ENCODE data around the gene DHRS3.

Gene DHRS3

DNA sequence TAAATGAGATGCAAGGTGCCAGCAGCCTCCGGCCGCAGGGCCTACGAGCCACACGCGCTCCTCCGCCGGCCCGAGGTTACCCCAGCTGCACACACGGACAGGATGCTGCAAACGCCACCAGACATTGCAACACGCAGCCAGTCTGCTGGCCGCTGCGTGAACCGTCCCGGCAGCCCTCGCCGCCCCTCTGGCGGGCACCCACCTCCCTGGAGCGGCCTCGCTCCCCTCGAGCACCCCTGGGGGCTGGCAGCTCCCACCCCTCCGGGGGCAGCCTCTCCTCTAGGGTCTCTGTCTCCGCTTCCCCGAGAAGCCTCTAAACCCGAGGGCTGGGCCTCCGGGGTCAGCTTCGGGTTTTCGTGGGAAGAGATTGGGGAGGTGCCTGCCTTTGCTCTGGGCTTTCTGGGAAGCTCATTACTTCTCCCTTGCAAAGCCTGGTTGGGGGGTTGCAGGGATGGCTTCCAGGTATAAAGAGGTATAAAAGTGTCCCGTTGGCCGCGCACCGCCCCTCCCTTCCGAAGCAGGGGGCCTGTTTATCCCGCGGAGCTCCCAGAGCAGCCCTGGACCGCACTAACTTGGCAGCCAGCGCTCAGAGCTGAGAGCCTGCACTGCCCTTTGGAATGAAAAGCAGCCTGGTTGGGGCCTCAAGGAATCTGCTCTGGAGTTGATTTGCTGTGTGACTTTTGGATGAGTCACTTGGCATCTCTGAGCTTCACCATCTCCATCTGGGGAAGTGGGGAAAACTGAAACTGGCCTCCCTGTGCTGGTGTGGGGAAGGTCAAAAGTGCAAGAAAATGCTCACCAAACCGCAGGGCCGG, 21.8 kb downstream of the DHRS3 start:
- no peak for DNase-seq

DNA sequence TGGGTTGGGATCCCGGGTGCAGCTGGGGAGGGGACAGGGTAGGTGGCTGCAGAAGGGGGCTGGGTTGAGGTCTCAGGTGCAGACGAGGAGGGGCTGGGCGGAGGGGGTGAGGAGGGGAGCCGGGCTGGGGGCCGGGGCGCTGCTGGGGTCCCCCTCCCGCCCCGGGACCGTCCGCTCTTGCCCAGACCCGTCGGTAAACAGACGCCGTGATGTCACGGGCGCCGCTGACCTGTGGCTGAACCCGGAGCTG, 22.3 kb downstream of the DHRS3 start:
- DNase-seq: peak; percentile 60

DNA sequence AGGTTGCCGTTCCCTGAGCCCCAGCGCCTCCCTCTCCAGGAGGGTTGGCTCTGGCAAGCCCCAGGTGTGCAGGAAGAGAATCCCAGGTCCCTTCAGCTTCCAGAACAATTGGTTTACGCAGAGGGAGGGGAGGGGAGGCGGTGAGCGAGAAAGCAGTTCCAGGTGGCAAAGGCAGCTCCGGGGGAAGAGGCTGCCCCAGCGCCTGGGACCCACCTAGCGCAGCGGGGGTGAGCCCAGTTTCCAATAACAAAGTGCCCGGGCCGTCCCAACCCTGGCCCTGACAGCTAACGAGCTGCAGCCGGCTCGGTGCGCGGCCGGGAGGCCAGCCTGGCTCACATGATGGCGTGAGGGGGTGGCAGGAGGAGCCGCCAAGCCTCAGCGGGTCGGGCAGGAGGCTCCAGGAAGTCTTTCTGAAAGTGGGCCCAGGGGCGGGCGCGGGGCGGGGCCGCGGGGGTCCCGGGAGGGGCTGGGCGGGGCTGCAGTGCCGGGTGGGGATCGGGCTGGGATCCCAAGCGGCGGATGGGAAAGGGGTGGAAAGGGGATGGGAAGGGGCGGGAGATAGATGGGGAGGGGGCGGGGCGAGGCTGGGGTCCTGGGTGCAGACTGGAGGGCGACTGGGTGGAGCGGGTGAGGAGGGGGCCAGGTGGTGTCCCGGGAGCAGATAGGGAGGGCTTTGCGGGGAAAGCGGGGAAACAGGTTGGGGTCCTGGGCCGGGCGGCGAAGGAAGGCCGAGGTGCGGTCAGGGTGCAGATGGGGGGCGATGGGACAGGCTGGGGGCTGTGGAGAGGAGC, 22.8 kb downstream of the DHRS3 start:
- peak; percentile 72 for DNase-seq

DNA sequence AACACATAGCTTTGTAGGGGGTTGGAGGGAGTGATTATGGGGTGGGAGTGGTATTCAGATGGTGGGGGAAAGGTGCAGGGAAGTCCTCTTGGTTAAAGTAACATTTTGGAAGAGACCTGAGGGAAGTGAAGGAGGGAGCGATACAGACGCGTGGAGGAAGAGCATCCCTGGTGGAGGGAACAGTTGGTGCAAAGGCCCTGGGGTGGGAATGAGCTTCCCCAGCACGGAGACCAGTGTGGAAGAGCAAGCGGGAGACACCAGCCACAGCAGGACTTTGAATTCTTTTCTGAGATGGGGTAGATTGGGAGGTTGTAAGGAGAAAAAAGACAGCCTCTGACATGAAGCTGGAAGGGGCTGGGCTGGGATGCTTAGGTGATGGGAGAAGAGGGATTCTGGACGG, 23.5 kb downstream of the DHRS3 start:
- no peak for DNase-seq

DNA sequence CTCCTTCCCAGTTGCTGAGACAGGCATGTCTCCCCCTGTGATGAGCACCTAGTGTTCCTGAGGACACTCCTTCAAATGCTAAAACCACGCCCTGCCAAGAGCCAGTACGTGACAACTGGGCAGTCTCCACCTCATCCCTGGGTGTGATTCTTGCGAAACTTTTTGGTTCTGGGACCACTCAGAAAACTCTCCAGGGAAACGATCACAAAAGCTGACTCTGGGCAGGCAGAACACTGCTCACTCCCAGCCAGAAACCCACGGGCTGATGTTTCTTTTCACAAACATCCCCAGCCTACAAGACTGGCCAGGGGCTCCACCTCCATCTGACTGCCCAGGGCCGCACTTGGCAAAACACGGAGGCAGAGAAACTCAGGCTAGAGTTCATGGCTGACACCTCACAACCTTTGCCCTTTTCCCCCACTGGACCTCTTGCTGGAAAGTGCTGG, 24.4 kb downstream of the DHRS3 start:
- no peak for DNase-seq

DNA sequence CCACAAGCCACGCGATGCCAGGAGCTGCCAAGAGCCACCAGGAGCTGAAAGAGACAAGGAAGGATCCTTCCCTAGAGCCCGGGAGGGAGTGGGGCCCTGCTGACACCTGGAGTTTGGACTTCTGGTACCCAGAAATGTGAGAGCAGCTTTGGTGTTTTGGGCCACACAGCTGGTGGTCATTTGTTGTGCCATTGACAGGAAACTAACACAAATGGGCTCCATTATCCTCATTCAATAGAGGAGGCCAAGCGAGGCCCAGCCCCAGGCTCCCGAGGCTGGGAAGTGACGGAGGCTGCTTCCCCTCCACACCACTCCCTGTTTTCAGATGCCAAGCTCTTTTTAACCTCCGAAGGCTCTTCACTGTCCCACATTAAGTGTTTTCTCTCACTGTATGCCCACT, 25.5 kb downstream of the DHRS3 start:
- DNase-seq: no peak

DNA sequence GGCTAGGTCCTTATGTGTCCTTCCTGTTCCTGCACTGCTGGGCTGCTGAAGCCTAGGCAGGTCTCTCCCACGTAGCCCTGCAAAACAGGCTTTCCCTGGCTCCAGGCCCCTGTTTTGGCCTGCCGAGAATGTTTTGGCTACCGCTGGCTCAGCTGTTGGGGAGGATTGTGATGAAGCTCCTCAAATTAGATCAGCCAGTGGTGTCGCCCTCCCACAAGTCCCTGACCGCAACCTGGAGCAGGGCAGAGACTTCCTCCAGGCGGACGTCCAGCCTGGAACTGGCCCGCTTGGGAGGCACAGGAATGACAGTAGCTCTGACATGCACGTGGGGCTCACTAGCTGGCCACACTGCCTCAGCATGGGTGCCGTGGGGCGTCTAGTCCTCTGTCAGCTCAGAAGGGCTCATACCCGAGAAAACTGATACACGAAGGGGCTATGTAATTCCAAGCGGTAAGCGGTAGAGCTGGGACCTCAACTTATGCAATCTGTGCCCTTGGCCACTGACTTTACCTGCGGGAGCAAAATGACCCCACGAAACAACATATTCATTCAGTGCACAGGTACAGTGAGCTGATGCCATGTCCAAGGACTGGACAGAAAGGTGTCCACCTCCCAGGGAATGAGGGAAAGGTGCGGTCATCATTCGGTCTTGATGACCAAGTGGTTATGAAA, 26.6 kb downstream of the DHRS3 start:
- DNase-seq: no peak

DNA sequence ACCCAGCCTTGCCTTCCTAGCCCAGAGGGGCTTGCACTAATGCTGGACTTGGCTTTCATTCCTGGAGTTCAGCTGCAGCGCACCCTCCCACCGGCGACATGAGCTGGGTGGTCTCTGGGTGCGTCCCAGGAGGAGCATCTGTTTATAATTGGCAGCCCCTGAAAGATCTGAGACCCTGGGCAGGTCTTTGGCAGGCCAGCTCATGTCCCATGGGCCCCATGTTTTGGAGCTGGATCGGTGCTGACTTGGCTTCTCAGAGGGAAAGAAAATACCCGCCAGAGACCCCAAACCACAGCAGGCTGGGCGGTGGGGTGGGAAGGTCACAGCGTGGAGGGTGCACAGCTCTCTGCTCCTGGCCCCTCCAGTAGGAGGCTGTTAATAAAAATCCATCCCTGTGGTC, 29.3 kb downstream of the DHRS3 start:
- DNase-seq: no peak

DNA sequence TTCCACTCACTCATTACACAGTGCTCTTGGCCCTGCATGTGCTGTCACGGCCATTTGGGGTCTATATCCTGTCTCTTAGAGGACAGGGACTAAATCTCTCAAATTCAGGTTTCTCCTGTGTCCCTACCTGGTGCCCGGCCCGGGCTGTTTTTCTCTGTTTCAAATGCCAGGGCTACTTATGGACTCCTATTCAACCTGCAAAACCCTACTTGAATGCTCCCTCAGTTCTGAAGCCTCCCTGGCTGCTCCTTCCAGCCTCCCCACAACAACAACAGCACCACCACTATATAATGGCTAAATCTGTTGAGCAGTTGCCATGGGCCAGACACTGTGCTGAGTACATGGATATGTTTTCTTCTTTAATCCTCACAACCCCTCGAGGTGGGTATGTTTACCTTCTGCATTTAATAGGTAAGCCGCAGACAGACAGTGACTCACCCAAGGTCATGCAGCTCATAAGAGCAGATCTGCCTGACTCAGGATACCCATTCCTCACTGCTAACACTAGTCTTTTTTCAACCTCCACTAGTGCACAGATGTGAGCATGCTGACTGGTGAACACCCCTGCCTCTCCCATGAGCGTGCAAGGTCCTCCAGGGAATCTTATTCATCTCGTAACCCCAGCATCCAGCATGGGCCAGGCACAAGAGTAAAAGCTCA, 29.9 kb downstream of the DHRS3 start:
- no peak for DNase-seq

DNA sequence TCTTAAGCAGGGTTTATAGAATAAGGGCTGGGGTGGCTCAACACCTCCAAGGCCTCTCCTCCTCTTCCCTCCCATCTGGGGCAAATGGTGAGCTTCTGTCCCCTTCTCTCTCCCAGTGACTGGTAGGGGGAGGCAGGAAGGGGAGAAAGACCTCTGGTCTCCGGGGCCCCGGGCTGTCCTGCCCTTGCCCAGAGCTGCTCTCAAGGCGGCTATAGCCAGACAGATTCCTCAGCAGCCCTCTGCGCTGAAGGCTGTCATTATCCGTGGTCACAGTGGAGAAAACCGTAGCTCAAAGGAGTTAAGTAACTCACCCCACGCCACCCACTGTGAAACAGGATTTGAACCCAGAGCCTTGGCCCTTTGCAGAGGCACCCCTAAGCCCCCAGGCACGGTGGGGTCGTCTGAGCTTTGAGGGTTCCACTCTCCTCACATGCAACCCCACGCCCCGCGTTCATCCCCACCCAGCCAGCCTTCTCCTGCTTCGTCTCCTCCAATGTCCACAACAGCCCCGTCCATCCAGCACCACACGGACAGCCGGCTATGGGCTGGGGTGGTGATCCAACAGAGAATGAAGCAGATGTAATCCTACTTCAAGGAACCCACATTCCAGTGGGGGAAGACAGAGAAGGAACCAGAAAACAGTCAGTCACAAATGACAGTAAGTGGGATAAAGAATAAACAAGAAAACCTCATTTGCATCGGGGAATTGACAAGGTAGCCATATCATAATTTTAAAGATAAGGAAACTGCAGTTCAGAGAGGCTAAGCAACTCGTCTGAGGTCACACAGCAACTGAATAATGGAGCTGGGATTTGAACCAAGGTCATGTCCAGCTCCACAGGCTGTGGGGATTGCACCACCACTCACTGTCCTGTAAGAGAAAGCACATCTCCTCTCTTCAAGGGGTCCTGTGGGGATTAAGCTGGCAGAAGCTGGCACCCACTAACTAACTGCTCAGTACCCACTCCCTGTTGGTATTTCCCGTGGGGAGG, 31.8 kb downstream of the DHRS3 start:
- DNase-seq: no peak

DNA sequence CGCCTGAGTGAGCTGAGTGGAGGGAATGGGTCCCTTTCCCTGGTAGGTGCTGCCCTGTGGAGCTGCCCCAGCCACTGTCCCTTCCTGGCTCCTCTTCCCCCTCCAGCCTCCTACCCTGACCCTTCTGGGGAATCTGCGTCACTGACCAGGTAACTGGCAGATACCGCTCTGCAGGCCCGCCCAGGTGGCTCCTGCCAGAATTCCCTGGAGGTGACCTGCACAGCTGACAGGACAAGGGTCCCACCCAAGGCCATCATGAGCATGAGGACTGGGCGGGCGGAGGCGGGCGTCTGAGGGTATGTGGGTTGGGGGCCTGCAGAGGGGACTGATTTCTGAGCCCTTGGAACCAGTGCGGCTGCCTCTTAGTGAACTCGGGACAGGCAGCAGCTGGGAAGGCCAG, 32.5 kb downstream of the DHRS3 start:
- no peak for DNase-seq

DNA sequence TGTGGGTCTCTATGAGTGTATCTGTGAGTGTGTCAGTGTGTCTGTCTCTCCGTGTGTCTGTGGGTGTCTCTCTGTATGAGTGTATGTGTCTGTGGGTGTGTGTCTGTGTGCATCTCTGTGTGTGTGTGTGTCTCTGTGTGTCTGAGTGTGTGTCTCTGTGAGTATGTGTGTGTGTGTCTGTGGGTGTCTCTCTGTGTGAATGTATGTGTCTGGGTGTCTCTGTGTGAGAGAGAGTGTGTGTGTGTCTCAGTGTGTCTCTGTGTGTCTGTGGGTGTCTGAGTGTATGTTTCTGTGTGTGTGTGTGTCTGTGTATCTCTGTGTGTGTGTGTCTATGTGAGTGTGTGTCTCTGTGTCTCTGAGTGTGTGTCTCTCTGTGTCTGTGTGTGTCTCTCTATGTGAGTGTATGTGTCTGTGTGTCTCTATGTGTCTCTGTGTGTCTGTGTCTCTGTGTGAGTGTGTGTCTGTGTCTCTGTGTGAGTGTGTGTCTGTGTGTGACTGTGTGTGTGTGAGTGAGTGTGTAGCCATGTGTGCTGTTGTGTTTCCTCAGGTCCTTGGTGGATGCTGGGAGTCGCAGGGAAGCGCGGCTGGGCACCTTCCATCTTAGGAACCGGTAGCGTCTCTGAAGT, 33.0 kb downstream of the DHRS3 start:
- DNase-seq: no peak

DNA sequence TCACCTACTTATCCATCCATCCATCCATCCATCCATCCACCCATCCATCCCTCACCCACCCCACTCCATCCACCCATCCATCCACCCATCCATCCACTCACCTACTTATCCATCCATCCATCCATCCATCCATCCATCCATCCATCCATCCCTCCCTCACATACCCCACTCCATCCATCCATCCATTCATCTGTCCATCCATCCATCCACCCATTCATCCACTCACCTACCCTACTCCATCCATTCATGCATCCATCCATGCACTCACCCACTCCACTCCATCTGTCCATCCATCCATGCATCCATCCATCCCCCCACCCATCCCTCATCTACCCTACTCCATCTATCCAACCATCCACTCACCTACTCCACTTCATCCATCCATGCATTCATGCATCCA, 34.5 kb downstream of the DHRS3 start:
- DNase-seq: no peak

DNA sequence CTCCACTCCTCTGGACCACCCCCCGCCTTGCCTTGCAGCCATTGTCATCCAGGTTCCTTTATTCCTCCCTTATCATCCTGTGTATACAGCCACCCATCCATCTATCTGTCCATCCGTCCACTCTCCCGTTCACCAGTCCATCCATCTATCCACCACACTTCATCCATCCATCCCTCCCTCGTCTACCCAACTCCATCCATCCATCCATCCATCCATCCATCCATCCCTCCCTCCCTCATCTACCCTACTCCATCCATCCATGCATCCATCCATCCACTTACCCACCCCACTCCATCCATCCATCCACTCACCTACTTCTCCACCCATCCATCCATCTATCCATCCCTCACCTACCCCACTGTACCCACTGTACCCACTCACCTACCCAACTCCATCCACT, 35.4 kb downstream of the DHRS3 start:
- no peak for DNase-seq

DNA sequence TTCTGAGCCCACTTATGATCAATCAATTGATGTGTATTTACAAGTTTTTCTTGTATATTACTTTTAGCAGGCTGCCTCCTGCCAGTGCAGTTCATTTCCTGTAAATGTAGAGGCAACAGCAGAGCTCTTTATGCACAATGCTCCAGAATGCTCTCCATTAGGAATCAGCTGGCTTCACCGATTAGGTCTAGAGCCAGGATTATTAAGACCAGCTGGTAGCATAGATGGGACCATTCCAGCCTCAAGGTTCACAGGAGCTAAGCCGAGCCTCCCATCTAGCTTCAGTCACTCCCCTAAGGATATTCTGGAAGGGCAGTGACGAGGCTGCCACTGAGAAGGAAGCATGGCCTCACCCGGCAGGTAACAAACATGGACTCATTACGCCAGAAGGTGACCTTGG, 36.8 kb downstream of the DHRS3 start:
- DNase-seq: no peak

DNA sequence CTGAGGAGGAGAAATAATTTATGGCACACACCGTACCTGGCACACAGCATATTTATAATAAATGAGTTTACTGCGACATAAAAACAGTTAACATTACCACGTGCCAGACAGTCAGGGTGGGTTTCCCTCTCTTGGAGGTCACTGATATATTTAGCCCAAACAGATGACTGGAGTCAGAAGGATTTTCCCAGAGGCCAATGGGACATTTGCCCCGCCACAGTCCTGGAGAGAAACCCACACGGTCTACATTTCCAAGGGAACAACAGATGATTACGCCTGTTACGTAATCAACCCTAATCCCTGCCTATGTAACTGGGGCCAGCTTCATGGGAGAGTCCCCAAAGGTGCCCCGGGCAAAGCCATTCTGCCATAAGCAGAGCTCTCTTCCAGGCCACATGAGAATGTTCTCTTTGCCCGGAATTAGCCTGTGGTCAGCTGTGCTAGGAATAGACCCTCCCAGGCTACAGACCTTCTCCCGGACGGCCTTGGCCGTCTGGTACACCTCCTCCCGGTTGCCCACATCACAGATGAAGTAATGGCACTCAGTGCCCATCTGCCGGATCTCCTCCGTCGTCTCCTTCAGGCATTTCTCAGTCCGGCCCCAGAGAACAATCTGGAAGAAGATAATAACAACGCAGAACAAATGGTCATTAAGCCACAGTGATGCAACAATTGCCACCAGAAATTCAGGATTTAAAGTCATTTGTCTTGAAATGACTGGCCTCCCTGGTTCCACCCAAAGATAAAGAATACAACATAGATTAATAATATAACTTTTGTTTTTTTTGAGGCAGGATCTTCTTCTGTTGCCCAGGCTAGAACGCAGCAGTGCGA, 37.7 kb downstream of the DHRS3 start:
- DNase-seq: no peak

DNA sequence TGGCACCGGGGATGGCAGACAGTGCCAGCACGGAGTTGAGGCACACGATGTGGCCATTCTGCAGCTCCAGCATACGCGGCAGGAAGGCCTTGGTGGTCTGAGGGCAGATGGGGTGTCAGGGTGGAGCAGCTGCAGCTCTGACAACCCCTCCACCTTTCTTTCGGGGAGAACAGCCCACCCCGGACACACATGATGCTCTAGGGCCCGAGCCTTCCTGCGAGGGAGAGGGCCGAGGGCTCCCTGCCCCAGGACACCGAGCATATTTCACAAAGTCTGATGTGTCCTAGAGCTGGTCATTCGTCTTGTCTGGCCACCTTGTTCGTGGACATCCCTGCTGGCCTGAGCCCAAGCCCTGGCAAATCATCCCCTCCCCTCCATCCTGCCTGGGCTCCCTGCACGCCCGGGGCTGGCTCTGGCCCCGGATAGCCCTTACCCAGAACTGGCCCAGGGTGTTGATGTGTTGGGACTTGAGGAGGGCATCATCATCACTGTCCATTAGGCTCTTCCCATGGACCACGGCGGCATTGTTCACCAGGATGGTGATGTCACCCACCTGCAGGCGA, 39.1 kb downstream of the DHRS3 start:
- no peak for DNase-seq

DNA sequence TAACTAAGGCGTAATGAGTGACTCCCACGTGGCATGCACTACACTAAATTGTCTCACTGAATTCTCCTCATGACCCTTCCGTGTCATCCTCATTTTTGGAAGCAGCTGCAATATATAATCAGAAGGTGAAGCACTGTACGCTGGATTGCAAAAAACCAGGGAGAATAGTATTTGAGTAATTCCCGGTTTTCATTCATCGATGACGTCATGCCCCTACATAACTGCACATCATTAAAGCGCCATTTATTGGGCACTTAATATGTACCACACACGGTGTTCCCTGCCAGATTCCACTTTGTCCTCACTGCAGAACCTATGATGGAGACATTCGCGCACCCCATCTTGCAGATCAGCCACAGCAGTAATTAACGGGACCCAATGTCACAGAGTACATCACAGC, 41.0 kb downstream of the DHRS3 start:
- no peak for DNase-seq

DNA sequence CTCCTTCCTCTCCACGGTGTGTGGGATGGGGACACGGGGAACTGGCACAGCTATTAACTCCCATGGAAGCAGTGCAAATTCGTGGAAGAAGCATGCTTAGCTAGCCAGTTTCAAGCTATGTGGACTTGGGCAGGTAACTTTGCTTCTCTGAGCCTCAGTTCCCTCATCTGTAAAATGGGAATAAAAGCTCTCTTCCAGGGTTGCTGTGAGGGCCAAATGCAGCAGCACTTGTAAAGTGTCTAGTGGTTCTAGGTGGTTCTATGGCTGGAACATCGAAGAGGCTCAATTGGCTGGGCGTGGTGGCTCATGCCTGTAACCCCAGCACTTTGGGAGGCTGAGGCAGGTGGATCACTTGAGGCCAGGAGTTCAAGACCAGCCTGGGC, 43.3 kb downstream of the DHRS3 start:
- no peak for DNase-seq

DNA sequence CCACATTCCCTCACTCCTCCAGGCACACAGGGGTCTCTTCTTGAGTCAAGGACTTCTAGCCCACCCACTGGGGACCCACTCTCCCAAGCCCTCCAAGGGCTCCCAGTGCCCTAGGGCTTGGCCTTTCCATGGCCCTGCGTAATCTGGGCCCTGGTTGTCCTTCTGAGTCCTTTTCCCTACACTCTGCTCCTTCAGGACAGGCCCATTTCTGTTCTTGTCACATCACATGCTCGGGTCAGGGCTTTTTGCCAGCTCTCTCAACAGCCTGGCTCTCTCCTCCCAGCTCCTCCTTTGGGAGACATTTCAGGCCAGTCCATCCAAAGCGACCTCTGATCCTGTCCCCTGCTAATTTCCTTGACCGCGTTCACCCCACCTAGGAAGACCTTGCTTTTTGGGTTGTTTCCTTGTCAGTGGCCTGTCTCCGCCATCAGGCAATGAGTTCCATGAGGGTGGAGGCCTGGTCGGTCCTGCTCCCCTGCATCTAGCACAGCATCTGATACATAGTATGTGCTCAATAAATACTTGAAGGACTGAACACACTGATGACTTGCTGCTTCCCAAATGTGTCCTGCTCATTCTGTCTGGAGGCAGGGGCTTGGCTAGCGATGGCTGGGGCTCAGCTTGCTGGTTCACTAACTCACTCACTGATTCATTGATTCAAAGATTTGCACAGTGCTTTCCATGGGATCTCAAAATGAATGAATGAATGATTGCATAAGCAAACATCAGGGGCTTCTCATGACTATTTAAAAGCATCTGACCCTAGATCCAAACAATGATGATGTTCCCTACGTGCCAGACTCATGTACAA, 44.8 kb downstream of the DHRS3 start:
- DNase-seq: no peak
